B cell (primary cell): ENCODE results near the gene PYGL. TPM values are rescaled to one million over a fixed set of nuclear protein-coding genes. Genes with fewer than 3 reads are reported as not detected.

Experiments used
- ATAC-seq: fragments of 200-7000 bp; cut with Tn5 transposase; one replicate; pipeline ENCODE4 v1.10.0; 2021; ENCODE audit warnings: low read depth, mild to moderate bottlenecking, moderate number of reproducible peaks, moderate library complexity
- CTCF ChIA-PET: fragments of 350-600 bp; sonication (Branson Sonifier 250); formaldehyde crosslinking; loops from one replicate; lab custom pipeline; 2021; ENCODE audit warnings: antibody characterized with exemption, inconsistent platforms; lab: Charles Lee
- POLR2A ChIA-PET: fragments of 350-600 bp; sonication (Branson Sonifier 250); formaldehyde crosslinking; loops from one replicate; lab custom pipeline; 2021; ENCODE audit warnings: antibody characterized with exemption; lab: Charles Lee
- DNase-seq: peaks from one replicate; pipeline ENCODE4 v3.0.0; 2013
- H2AFZ ChIP-seq: 2 replicates; pipeline ENCODE4 v1.6.1; 2012; ENCODE audit warnings: mild to moderate bottlenecking, low read depth, low read length; ENCODE audit not compliant: insufficient read depth, poor library complexity, severe bottlenecking
- H3K27ac ChIP-seq, 2 donors: 1 replicate in 1 of 2; 2 replicates in 1 of 2; pipeline ENCODE4 v1.5.1; 2012 to 2013; ENCODE audit warnings: low read length in 2 of 2, mild to moderate bottlenecking in 2 of 2, moderate library complexity in 1 of 2
- H3K27me3 ChIP-seq, 4 experiments: fragments of 200-600 bp in 1 of 4; sonication (generic) in 1 of 4; replicated peaks in 1 of 4; 1 replicate in 2 of 4; 2 replicates in 2 of 4; pipeline versions ENCODE4 v1.6.1 to v1.7.0; 2013 to 2016; ENCODE audit warnings: low read length in 3 of 4, mild to moderate bottlenecking in 2 of 4, mixed read lengths in 1 of 4, moderate library complexity in 1 of 4; ENCODE audit not compliant: insufficient read depth in 4 of 4, control insufficient read depth in 3 of 4; ENCODE audit errors: control extremely low read depth in 1 of 4
- H3K36me3 ChIP-seq, 2 experiments: replicated peaks in 1 of 2; 1 replicate in 1 of 2; 2 replicates in 1 of 2; pipeline versions ENCODE4 v1.6.1 to v1.7.1; 2013; ENCODE audit warnings: low read length in 1 of 2; ENCODE audit not compliant: insufficient read depth in 2 of 2, control insufficient read depth in 1 of 2; ENCODE audit errors: control extremely low read depth in 1 of 2, extremely low read depth in 1 of 2
- H3K4me1 ChIP-seq, 2 donors: fragments of 200-600 bp in 1 of 2; sonication (generic) in 1 of 2; 1 replicate in 1 of 2; 2 replicates in 1 of 2; pipeline versions ENCODE4 v1.5.1 to v1.6.1; 2013 to 2017; ENCODE audit warnings: low read length in 2 of 2; ENCODE audit not compliant: control insufficient read depth in 2 of 2, insufficient read depth in 2 of 2
- H3K4me2 ChIP-seq: replicated peaks from 2 replicates; pipeline ENCODE3; 2012; ENCODE audit warnings: mild to moderate bottlenecking, low read depth, low read length; ENCODE audit not compliant: poor library complexity, severe bottlenecking
- H3K4me3 ChIP-seq, 5 experiments: fragments of 200-600 bp in 1 of 5; sonication (generic) in 1 of 5; 1 replicate in 3 of 5; 2 replicates in 2 of 5; pipeline versions ENCODE4 v1.5.1 to v1.7.0; 2011 to 2016; ENCODE audit warnings: low read length in 4 of 5, mild to moderate bottlenecking in 4 of 5, low read depth in 2 of 5, control low read depth in 1 of 5, moderate library complexity in 1 of 5; ENCODE audit not compliant: insufficient read depth in 1 of 5; ENCODE audit errors: control extremely low read depth in 1 of 5, extremely low read depth in 1 of 5
- H3K79me2 ChIP-seq: fragments of 200-600 bp; sonication (generic); one replicate; pipeline ENCODE4 v1.6.0; 2016; ENCODE audit warnings: low read length; ENCODE audit not compliant: control insufficient read depth, insufficient read depth
- H3K9ac ChIP-seq: fragments of 200-600 bp; sonication (generic); 2 replicates; pipeline ENCODE4 v1.6.1; 2017; ENCODE audit warnings: mild to moderate bottlenecking, low read length, moderate library complexity
- H3K9me3 ChIP-seq, 3 donors: one replicate each; pipeline versions ENCODE4 v1.6.1 to v1.7.1; 2013; ENCODE audit warnings: low read length in 2 of 3; ENCODE audit not compliant: control insufficient read depth in 2 of 3, insufficient read depth in 1 of 3; ENCODE audit errors: control extremely low read depth in 1 of 3
- H4K20me1 ChIP-seq: 2 replicates; pipeline ENCODE4 v1.6.0; 2012; ENCODE audit warnings: mild to moderate bottlenecking, low read length; ENCODE audit not compliant: insufficient read depth, control insufficient read depth, poor library complexity, severe bottlenecking
- H3K27ac Mint-ChIP-seq: one replicate; pipeline ENCODE4 v1.8.0; 2021; ENCODE audit warnings: mixed read lengths
- H3K27me3 Mint-ChIP-seq: one replicate; pipeline ENCODE4 v1.8.0; 2021; ENCODE audit warnings: mixed read lengths
- H3K4me1 Mint-ChIP-seq: one replicate; pipeline ENCODE4 v1.8.0; 2021; ENCODE audit warnings: mixed read lengths
- H3K4me3 Mint-ChIP-seq: one replicate; pipeline ENCODE4 v1.8.0; 2021; ENCODE audit warnings: mixed read lengths
- H3K9me3 Mint-ChIP-seq: one replicate; pipeline ENCODE4 v1.8.0; 2022; ENCODE audit warnings: mixed read lengths; ENCODE audit not compliant: insufficient read depth
- EZH2 ChIP-seq: IDR thresholded peaks from 2 replicates; pipeline ENCODE4 v1.6.1; 2012; ENCODE audit warnings: borderline replicate concordance, low read depth, mild to moderate bottlenecking, moderate library complexity, low read length; ENCODE audit not compliant: insufficient read depth, poor library complexity, severe bottlenecking
- WGBS: methylation state at CpG from one replicate; pipeline ENCODE4 v1.1.5; 2013; ENCODE audit warnings: missing lambda C conversion rate; ENCODE audit not compliant: insufficient coverage; 5-methylcytosine and 5-hydroxymethylcytosine counted together
- intact Hi-C: fragments of 100-400 bp; cut with micrococcal nuclease; formaldehyde crosslinking; loops from one replicate; pipeline ENCODE4 v1.10.0; 2022
- polyA plus RNA-seq: library from polyadenylated mRNA; depleted of rRNA; stranded (reverse); fragments of >200 nt; gene quantifications from 2 replicates; pipeline ENCODE4 v1.2.3, GENCODE V29; 2012
- total RNA-seq, 2 donors: library from RNA; stranded (reverse); fragments of 120-200 nt in 1 of 2; gene quantifications; 1 replicate in 1 of 2; 2 replicates in 1 of 2; pipeline versions ENCODE4 v1.2.3 to v1.2.4, GENCODE V29; 2013 to 2022
- TF ChIP-seq, protein P1 (sequence below): fragments of 200-600 bp; IDR thresholded peaks from one replicate; pipeline ENCODE4 v1.8.0; 2022; ENCODE audit warnings: antibody characterized with exemption, mild to moderate bottlenecking

Gene PYGL
- total and polyA plus RNA-seq, 2 donors (not counting 1 experiment from before 2014, with no cell fraction given), result 0.60 to 0.64 TPM

DNA sequence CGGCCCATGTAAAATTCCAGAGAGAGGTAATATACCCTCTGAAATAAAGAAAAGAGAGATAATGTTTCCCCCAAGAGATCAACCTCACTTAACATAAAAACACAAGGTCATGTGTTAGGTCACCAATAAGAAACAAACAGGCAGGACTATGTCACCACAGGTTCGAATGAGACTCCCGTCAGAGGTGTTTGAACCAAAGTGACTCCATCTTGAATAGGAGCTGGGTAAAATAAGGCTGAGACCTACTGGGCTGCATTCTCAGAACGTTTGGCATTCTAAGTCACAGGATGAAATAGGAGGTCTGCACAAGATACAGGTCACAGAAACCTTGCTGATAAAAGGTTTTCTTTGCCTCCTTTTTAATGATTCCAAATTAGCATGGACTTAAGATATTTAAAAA, 6.5 kb downstream of the PYGL start:
- intact Hi-C loops, result no loop called here
- no peak overlapping the region for H3K27ac ChIP-seq
- H3K79me2 ChIP-seq, result no peaks in the 10 kb centered on the region
- no peak overlapping the region for H3K27ac Mint-ChIP-seq
- peaks cover 55% of the 10 kb centered on the region for H3K27me3 Mint-ChIP-seq
- H3K4me3 ChIP-seq, result no peak overlapping the region
- no peak for TF ChIP-seq EZH2
- TF ChIP-seq, protein P1, sequence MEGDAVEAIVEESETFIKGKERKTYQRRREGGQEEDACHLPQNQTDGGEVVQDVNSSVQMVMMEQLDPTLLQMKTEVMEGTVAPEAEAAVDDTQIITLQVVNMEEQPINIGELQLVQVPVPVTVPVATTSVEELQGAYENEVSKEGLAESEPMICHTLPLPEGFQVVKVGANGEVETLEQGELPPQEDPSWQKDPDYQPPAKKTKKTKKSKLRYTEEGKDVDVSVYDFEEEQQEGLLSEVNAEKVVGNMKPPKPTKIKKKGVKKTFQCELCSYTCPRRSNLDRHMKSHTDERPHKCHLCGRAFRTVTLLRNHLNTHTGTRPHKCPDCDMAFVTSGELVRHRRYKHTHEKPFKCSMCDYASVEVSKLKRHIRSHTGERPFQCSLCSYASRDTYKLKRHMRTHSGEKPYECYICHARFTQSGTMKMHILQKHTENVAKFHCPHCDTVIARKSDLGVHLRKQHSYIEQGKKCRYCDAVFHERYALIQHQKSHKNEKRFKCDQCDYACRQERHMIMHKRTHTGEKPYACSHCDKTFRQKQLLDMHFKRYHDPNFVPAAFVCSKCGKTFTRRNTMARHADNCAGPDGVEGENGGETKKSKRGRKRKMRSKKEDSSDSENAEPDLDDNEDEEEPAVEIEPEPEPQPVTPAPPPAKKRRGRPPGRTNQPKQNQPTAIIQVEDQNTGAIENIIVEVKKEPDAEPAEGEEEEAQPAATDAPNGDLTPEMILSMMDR, result no peak
- H3K27me3 ChIP-seq, result peaks cover 0 to 13% (median 11%) of the 10 kb centered on the region in 4 experiments
- no peak for ATAC-seq
- 74% methylated on average over 2 of the region's 4 CpGs for WGBS
- H3K36me3 ChIP-seq, result no peaks in the 10 kb centered on the region
- ChIA-PET CTCF (no interaction called here), POLR2A (no interaction called here)
- H3K4me1 ChIP-seq, result no peaks in the 10 kb centered on the region
- H3K4me3 Mint-ChIP-seq, result no peak overlapping the region
- DNase-seq, result no peak
- no peak overlapping the region for H3K4me2 ChIP-seq
- H4K20me1 ChIP-seq, result no peaks in the 10 kb centered on the region
- no peak overlapping the region for H2AFZ ChIP-seq
- H3K9ac ChIP-seq, result no peak overlapping the region
- no peaks in the 10 kb centered on the region for H3K9me3 Mint-ChIP-seq
- H3K9me3 ChIP-seq, result no peaks in the 10 kb centered on the region
- H3K4me1 Mint-ChIP-seq, result no peaks in the 10 kb centered on the region

GRCh38 chr14:50937325-50937724, 7.0 kb downstream of the PYGL start:
- peaks cover 54% of the 10 kb centered on the region for H3K27me3 Mint-ChIP-seq
- Histone ChIP-seq H3K9me3 (no peaks in the 10 kb centered on the region), H3K9ac (no peak overlapping the region), H3K4me1 (no peaks in the 10 kb centered on the region), H3K79me2 (no peaks in the 10 kb centered on the region), H3K4me2 (no peak overlapping the region), H4K20me1 (no peaks in the 10 kb centered on the region), H3K27ac (no peak overlapping the region), H3K4me3 (no peak overlapping the region), H2AFZ (no peak overlapping the region), H3K36me3 (no peaks in the 10 kb centered on the region), H3K27me3 (peaks cover 0 to 12% (median 10%) of the 10 kb centered on the region in 4 experiments)
- POLR2A ChIA-PET, result no interaction called here
- no CpG with 5 or more reads among the region's 2 CpGs for WGBS
- ATAC-seq (no peak), DNase-seq (no peak)
- TF ChIP-seq, protein P1, result no peak
- no peak for TF ChIP-seq EZH2
- H3K9me3 Mint-ChIP-seq, result no peaks in the 10 kb centered on the region
- no peak overlapping the region for H3K27ac Mint-ChIP-seq
- no peak overlapping the region for H3K4me3 Mint-ChIP-seq
- intact Hi-C loops, result no loop called here
- H3K4me1 Mint-ChIP-seq, result no peaks in the 10 kb centered on the region
- CTCF ChIA-PET, result no interaction called here
